ENCODE data around the gene RAMP3.

The RAMP3 gene

GRCh38 chr7:45180084-45180986 lies 22.7 kb downstream of the RAMP3 start:
- DNase-seq (ENCODE audit: low read depth), result no peak

DNA sequence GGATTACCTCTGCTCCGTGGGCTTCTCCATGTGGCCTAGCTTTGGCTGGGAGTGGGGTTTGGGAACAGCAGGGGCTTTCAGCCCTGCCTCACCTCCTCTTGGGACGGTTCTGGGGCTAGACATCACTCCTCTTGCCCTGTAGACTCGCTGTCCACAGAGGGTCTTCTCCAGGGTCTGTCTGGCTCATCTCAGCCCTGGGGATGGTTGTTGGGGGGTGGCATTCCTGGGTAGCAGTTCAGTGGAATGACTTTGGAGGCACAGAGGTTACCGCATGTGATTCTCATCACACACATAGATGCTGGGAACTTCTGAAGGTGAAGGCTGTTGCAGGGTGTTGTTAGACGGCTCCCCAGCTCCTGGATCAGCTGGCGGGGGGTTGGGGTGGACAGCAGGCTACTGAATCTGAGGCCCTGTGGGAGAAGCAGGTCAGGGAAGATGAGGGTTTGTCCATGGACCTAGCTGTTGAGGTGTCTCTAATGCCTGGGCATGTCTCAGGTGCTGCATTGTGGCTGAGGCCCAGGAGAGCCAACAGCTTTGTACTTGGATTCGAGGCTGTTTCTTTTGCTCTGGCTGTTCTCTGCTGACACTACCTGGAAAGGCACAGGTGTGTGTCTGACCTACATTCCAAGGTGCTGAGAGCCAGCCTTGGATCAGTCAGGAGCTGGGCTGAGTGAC lies 23.8 kb downstream of the RAMP3 start:
- no peak for DNase-seq (ENCODE audit: low read depth)

DNA sequence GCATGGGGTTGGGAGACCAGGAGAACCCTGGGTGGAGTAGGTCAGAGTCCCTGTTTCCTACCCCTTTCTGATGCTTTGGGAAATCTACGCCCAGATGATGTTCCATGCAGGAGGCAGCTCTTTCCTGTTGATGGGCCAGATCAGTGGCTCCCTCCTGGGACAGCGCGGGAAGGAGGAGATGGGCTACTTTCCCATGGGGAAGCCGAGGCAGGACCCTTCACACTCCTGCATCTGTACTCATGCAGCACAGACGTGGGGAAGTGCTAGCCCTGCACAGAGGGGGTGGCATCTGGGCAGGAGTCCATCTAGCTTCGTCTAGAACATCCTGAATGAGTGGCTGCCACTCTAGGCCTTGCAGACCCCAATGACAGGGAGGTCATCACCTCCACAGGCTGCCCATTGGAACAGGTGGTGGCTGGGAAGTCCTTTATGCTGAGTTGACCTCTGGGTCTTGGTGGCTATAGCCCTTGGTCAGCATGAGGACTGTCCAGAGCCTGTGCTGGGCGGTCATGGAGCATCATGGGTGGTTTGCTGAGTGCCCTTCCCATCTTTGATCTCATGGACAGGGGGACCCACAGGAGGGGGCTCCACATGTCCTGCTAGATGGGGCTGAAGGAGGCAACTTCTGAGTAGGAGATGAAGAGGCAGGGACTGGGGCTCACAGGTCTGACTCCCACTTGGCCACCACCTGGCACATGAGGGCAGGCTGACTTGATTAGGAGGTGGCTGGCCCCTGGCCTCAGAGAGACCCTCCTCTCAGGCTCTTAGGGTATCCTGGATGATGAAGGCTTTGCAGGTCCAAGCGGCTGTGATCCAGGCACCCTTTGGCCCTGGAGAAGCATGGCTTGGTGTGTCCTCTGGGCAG lies 24.6 kb downstream of the RAMP3 start:
- DNase-seq (ENCODE audit: low read depth), result no peak

DNA sequence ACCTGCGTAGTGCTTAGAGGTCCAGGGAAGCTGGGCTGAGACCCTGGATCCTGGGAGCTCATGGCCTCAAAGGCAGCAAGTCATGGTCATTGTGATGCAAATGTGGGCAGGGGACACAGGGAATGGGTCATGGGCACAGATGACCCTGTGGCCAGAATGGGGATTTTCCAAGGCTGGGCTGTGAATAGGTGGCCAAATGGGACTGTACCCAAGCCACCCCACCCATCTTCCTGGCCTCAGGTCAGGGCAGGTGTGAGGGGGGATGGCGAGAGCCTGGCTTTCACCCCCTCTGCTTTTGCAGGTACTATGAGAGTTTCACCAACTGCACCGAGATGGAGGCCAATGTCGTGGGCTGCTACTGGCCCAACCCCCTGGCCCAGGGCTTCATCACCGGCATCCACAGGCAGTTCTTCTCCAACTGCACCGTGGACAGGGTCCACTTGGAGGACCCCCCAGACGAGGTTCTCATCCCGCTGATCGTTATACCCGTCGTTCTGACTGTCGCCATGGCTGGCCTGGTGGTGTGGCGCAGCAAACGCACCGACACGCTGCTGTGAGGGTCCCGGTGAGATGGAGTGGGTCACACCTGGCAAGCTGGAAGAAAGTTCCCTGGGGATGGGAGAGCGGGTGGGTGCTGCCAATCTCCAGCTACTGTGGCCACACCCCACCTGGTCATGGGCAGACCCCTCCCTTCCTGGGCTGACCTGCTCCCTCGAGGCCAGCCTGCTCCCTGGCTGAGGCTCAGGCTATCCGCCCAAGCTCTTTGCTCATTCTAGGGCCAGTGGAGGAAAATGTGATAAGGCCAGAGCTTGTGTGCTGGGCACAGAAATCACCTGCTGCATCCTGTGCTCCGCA lies 25.5 kb downstream of the RAMP3 start:
- no peak for DNase-seq (ENCODE audit: low read depth)

DNA sequence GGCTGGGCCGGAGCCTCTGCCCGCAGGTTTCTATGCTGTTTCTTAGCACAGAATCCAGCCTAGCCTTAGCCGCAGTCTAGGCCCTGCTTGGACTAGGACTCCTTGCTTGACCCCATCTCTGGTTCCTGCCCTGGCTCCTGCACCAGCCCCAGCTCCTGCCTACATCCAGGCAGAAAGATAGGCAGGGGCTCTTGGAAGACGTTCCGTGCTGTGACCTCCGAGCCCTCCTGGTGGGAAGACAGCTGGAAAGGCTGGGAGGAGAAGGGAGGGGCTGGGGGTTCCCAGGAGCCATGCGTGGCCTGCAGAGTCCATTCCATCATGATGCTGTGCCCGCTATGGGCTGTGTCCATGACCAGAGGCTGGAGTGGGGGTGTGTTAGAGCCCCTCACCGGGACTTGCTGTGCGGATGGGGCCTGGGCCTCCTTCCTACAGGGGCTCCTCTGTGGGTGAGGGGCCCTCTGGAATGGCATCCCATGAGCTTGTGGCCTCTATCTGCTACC lies 26.2 kb downstream of the RAMP3 start:
- DNase-seq (ENCODE audit: low read depth), result no peak

DNA sequence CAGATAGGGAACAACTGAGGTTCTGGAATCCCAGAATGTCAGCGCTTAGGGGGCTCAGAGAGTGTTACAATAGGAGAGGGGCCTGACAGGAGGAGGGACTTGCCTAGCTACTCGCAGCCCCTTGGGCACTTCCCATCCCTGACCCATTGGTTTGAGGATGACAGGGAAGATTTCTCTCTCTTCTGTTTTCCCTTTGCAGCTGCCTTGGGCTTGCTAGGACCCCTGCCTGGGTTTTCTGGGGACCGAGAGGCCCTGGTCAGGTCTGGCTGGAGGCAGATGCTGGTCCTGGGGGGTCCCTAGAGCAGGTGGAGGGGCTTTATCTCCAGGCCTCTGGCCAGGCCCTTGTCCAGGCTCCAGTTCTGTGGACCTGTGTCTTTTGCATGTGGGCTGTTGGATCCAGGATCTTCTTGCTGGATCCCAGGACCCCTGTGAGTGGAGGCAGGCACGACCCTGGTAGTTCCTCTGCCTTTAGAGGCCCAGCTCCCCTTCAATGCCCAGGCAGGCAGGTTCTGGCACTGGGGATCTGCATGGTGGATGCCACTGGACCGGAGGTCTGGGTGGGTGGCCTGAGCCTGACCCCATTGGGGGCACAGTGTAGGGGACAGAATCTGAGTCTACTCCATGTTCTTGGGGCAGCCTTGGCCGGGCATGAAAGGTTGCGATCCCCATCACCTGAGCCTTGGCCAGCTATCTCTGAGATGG lies 26.9 kb downstream of the RAMP3 start:
- DNase-seq (ENCODE audit: low read depth), result no peak

- DNase-seq (ENCODE audit: low read depth), result no peak
Measured at GRCh38 chr7:45185028-45185863, 27.7 kb downstream of the RAMP3 start.

DNA sequence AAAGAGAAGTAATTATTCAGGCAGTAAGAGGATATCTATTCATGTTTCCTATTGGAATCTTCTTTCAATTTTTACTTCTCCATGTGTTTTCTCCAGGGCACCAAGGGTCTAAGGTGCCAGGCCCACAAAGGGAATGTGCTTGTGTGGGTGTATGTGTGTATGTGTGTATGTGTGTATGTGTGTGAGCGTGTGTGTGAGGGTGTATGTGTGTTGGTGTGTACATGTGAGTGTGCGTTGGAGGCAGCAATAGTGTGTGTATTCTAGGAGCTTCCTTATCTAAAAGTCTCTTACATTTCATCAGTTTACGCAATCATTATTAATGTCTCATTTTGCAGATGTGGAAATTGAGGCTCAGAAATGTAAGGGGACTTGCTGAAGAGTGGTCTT lies 28.3 kb downstream of the RAMP3 start:
- no peak for DNase-seq (ENCODE audit: low read depth)

DNA sequence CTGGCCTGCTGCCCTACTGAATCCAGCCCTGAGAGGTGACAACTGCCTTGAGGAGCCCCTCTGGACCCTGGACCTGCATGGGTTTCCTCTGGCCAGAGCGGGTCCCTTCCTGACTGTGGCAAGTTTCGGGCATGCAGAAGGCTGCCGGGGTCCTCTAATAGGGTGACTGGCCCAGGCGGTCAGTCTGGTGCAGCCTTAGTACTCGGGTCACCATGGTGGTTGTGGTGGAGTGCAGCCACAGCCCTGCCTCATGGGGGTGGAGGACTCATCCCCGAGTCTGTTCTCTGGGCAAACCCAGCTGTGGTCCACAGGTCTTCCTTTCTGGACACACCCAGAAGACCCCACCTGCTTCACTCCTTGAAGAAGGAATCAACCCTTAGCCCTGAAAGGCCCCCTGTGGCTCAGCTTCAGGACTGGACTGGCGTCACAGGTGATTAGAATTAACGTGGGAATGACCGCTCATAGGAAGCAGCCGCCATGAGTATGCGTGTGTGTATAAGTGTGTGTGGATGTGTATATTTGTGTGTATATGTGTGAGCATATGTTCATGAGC lies 28.7 kb downstream of the RAMP3 start:
- DNase-seq (ENCODE audit: low read depth), result no peak

DNA sequence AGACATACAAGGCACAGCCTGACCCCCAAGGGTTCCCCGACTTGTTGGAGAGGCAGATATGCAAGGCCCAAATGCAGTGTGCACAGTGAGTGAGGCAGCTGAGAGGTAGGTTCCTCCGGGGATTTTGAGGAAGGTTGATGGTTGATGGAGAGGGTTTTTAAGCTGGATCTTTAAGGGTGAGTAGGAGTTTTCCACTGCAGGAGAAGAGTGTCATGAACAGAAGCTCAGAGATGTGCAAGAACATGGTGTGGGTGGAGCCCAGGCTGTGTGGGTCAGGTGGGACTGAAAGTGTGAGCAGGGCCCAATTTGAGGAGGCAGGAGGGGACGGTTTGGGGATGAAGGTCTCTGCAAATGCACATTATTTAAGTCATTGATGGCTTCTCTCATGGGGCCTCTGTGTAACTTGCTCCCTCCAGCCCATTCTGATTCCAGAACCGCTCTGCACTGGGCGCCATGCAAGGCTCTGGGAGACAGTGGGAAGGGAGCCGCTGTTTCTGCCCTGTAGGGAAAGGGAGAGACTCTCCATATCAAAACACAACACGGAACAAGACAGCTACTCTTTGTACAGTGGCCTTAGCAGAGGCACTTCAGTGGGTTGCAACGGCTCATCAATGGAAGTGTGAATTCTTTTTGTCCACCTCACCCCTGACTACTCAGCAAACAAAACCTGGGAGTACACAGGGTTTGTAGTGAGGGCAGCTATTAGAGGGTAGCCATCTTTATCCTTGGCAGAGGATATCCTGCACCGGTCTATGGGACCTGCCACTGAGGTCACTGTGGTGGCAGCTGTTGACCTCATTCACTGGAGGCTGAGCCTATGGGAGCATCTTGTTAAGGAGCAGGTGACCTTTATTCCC lies 29.7 kb downstream of the RAMP3 start:
- DNase-seq (ENCODE audit: low read depth), result no peak

DNA sequence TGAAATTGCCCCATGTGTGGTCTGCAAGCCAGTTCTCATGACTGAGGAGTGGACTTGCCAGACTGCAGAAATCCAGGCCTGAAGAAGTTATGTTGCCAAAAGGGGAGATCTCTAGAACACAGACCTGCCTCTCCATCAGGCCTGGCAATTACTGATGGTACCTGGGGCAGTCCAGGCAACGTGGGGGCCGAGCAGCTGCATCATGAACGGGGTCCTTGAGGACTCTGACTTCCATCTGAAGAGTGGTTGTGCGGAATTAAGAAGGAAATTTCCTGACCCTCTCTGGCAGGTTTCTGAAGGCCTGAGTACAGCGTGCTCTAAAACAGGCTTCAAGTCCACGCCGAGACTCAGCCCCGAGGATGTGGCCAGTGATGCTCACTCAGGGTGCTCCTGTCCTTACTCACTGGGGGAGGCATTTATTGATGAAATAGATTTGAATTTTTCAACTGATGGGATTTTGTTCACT lies 30.4 kb downstream of the RAMP3 start:
- DNase-seq (ENCODE audit: low read depth), result no peak

DNA sequence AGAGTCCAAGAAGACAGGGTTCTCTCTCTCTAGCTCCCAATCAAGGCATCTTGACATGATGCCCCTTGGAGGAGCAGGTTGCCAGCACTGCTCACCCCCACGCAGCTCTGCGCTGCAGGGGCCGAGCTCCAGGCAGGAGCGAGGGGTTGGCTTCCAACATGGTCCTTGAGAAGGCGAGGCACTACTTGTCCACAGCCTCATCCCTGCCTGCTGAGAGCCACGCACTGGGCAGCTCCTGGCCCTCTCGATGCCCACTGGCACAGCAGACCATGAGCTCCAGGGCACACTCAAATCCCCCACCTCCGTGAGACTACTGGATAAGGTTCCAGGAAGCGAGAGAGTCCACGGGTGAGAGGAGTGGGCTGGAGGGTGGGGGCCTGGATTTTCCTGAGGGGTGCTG lies 31.1 kb downstream of the RAMP3 start:
- no peak for DNase-seq (ENCODE audit: low read depth)

- no peak for DNase-seq (ENCODE audit: low read depth)
Measured at GRCh38 chr7:45189151-45189970, 31.8 kb downstream of the RAMP3 start.

DNA sequence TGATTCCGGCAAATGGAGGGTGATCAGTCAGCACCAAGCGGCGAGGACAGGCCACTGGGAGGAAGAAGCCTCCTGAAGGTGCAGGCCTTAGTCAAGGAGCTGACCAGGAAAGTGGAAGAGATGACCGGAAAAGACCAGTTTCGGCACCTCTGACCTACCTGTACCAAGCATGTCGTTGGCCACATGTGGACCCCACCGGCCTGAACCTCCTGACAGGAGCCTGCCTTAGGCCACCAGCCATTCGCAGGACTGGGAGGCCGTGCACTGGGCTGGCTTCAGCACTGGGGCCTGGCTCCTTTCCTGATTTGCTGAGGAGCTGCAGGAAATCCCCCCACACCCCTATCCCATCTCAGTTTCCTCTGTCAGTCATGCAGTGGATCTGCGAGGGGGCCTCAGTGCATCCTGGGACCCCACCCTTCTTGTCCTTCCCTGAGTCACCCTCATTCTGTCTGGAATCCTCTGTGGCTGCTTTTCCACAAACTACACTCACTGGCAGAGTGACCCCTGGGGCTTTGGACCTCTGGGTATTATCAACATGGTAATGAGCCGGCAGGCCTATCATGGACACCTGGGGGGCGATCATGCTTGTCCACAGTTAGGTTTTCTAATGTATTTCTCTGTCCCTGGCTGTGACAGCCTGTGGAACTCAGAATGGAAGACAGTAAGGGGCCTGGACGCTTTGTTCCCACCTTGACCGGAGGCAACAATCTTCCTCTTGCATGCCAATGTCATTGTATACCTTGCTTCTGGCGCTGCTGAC lies 33.0 kb downstream of the RAMP3 start:
- DNase-seq (ENCODE audit: low read depth), result no peak

DNA sequence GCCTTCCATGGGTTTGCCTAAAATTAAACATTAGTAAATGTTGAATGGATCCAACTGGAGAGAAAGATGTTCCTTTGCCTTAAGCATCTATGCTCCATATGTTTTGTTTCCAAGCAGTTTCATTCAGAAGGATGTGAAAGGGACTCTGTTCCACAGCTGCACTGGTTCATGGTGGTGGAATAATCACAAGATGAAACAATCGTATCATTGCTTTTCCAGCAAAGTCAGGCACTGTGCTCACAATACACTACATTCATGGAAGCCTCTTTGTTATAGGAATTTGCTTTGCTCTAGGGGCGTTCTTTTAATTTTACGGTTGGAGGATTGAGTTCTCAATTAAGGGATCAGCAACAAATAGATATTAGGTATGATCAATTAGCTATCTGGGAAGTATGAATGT lies 33.8 kb downstream of the RAMP3 start:
- DNase-seq (ENCODE audit: low read depth), result no peak

- DNase-seq (ENCODE audit: low read depth), result no peak
Measured at GRCh38 chr7:45192621-45193041, 35.0 kb downstream of the RAMP3 start.

GRCh38 chr7:45193828-45194227 lies 36.2 kb downstream of the RAMP3 start:
- no peak for DNase-seq (ENCODE audit: low read depth)
